K562 treated with DMSO at 1 percent for 48 hours (cell line): ENCODE results near the gene SPPL2C. TPM values are rescaled to one million over a fixed set of nuclear protein-coding genes. Genes with fewer than 3 reads are reported as not detected.

Source experiments
- total RNA-seq: library from RNA; unstranded; fragments of 300-600 nt; gene quantifications from 2 replicates; pipeline ENCODE4 v1.2.3, GENCODE V29; 2022; ENCODE audit warnings: low replicate concordance; ENCODE audit errors: extremely low read depth

The SPPL2C gene
- not detected in 2 replicates for total RNA-seq

GRCh38 chr17:45844695-45845375, at the start of gene SPPL2C:
SPPL2C (plus strand) TSS chr17:45844881; CDS start chr17:45844907, 26 bp downstream.

GRCh38 chr17:45894022-45894784, 49.5 kb downstream of the SPPL2C start, which contains the start of gene MAPT:
MAPT (plus strand) TSS chr17:45894554; CDS start chr17:45962338, 67,784 bp downstream.

Other genes with a start within 250 kb of the SPPL2C start
- not detected in 2 replicates for gene CRHR1, start 60.6 kb upstream of the SPPL2C start, total RNA-seq
- gene MAPT, start 49.7 kb downstream of the SPPL2C start, total RNA-seq, result not detected in 2 replicates
- not detected in 2 replicates for gene STH, start 154.4 kb downstream of the SPPL2C start, total RNA-seq